ENCODE data around the gene ZBTB49. TPM values are rescaled to one million over a fixed set of nuclear protein-coding genes. Genes with fewer than 3 reads are reported as not detected.

The ZBTB49 gene
- total RNA-seq, 4 donors from 2014 or later = 3.1 to 10.7 (median 7.6) TPM

- no peak for TF ChIP-seq CTCF (IDR thresholded peaks at IDR 0.05)
- ATAC-seq (ENCODE audit: low FRiP score) (no peak), DNase-seq (ENCODE audit: low spot score) (no peak)
Observed at GRCh38 chr4:4277531-4277930, 12.5 kb upstream of the ZBTB49 start.

DNA sequence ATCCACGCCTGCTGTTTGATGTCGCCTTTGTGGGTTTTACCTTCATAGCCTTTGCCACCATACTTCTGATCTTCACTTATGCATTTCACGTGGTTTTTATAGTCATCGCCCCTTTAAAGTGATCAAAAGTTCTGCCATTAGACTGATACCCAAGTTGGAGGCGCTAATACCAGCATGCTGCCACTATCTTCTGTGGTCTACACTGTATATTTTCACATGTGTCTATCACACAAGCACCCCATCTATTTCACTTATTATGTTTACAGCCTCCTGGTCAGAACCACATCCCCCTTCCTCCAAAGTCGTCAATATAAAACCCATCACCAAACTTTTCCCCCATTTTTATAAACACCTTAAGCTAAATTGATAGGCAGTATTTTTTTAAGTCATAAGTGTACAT lies 8.3 kb upstream of the ZBTB49 start:
- ATAC-seq (ENCODE audit: low FRiP score) (no peak), DNase-seq (ENCODE audit: low spot score) (no peak)
- TF ChIP-seq CTCF (IDR thresholded peaks at IDR 0.05) = no peak

DNA sequence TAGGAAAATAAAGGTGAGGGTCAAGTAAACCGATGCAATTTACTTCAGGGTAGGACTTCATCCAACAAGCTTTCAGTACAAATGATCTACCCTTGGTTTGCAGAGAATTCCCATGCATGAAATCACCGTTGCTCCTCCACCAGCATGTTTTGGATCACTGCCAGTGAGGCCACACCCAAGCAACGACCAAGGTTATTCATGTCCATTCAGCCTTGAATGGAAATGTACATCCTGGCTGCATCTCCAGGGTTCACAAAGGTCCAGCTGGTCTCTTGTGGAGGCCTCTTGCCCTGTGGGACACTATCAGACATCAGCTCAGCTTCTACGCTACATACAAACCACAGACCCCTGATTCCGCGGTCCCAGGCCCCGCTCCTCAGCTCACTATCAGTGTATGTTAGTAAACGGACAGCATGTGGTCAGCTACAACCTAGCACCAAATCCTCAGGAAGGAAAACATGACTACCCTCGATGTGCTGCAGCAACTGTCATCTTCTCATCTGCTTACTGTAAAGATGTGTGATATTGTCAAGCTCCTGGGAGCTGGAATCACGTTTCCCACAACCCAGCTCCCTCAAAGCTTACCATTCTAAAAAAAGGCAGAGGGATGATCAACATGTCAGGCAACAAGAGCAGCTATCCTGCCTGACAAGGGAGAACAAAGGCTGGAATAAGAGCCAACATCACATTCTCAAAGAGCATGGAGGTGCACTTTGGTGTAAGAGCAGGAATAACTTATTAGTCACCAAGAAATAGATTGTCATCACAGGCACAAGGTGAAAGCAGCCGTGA lies 5.0 kb upstream of the ZBTB49 start:
- no peak for DNase-seq (ENCODE audit: low spot score)
- ATAC-seq (ENCODE audit: low FRiP score) = no peak
- no peak for TF ChIP-seq CTCF (IDR thresholded peaks at IDR 0.05)

DNA sequence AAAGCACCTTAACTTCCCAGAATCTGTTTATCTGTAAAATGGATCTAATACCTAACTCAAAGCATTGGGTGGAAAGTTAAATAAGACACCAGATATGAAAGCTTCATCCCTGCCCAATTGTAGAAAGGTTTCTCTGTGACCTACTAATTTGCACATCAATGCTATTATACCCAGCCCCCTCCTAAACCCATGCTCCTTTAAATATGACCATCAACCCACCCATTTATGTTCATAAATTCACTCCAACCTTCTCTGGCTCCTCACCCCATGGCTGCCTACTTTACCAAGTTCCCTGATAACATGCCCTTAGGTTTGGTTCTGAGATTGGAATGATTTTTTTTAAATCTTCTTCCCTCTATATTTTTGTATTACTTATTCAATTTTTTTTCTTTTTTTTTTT lies 2.0 kb upstream of the ZBTB49 start:
- TF ChIP-seq CTCF (IDR thresholded peaks at IDR 0.05) = no peak
- DNase-seq (ENCODE audit: low spot score) (no peak), ATAC-seq (ENCODE audit: low FRiP score) (no peak)

GRCh38 chr4:4289055-4289454 lies 996 bp upstream of the ZBTB49 start:
- no peak for DNase-seq (ENCODE audit: low spot score)
- TF ChIP-seq CTCF (IDR thresholded peaks at IDR 0.05) = no peak
- no peak for ATAC-seq (ENCODE audit: low FRiP score)

DNA sequence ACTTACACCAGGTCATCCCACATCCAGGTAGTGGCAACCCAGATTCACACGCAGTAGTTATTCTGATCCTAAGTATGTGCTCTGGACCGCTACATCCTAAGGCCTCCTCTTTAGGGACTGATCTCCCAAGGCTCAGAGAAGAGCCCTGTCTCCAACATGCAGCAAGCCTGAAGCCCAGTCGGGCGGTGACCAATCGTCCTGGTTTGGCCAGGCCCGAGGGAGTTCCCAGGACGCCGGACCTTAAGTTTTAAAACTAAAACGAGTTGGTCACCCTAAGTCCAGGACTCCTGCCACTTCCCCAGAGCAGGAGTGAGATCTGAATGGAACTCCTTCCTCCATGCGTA lies 482 bp upstream of the ZBTB49 start:
- DNase-seq (ENCODE audit: low spot score) (no peak), ATAC-seq (ENCODE audit: low FRiP score) (no peak)
- no peak for TF ChIP-seq CTCF (IDR thresholded peaks at IDR 0.05)

DNA sequence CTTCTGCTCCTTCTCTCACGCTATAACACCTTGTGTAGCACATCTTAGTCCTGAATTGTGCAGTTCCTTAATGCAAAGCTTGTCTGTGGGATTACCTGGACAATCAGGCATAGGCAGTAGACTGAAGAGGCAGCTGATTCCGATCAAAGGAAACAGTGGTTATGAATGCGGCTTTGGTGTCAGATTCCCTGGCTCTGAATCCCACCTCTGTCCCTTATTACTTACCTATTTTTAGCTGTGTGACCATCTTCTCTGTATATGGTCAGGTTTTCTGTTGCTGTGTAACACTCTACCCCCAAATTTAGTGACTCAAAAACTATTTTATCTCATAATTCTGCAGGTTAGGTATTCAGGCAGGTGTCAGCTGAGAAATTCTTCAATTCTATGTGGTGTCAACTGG lies 3.2 kb downstream of the ZBTB49 start:
- no peak for ATAC-seq (ENCODE audit: low FRiP score)
- TF ChIP-seq CTCF (IDR thresholded peaks at IDR 0.05) = no peak
- no peak for DNase-seq (ENCODE audit: low spot score)

All from omental fat pad (tissue), 4 donors.